Activated T-helper 1 cell treated with anti-CD3 and anti-CD28 coated beads, Interleukin-2, amount 50 U/mL, for 16 hours (primary cell): ENCODE measurements around the gene NMRAL1.

Source experiments
- DNase-seq, 2 donors: peaks; one replicate each; pipeline ENCODE4 v3.0.0-alpha.2; 2020; ENCODE audit warnings: low read depth in 1 of 2, low spot score in 1 of 2

Gene NMRAL1

GRCh38 chr16:4426722-4427372 is 47.6 kb downstream of the NMRAL1 start:
- DNase-seq, result no peak

GRCh38 chr16:4426021-4426684 is 48.3 kb downstream of the NMRAL1 start:
- DNase-seq, result no peak

GRCh38 chr16:4425378-4426020 is 48.9 kb downstream of the NMRAL1 start, which contains the start of gene DNAJA3:
TSS of gene DNAJA3 (plus strand) at chr16:4425868. CDS start at chr16:4425882, 14 bp downstream.
- DNase-seq, result peak; percentile 80 to 90

DNA sequence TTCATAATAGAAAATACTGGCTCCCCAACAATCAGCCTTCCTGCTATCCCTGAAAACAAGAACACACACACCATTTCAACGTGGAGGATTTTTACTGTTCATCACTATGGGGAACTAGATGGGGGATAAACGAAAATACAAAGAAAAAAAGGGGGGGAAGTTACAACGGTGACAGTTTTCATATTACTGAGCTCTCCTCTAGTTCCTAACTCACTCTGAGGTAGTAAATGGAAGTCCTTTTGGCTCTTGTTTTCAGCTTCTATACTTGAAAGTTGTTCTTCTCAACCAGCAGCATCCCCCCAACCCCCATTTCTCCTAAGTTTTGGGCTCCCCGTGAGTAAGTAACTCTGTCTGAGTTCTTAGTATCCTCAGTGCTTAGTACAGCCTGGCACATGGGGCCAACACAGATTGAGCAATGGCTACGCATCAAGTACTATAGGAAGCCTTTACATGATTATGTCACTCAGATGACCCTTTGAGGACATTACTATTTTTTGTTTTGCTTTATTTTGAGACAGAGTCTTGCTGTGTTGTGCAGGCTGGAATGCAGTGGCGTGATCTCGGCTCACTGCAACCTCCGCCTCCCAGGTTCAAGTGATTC is 53.8 kb downstream of the NMRAL1 start:
- DNase-seq, result no peak

DNA sequence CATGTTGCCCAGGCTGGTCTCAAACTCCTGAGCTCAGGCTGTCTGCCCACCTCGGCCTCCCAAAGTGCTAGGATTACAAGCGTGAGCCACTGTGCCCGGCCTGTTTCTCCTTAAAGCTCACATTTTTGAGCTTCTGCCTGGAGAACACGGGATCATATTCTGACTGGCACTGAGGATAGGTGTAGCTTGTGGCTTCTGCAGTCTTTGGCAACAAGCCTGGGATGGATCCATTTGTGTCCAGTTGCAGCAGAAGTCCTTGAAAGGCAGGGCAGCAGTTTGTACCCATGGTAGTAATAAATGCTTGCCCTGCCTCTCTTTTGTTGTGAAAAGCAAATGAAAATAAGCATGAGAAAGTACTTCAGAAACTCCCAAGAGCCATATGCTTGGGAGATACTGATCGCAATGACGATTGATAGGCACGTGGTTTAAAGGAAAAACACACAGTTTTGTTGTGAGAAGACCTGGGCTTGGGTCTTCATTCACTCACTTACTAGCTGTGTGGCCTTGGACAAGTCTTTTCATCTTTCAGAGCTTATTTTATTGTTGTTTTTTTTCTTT is 54.9 kb downstream of the NMRAL1 start:
- no peak for DNase-seq

- peak; percentile 98 to 99 for DNase-seq
Measured at GRCh38 chr16:4416200-4417032, 58.0 kb downstream of the NMRAL1 start, which contains the start of gene CORO7. TSS of gene CORO7 (minus strand) at chr16:4416596. CDS start at chr16:4416518, 78 bp downstream.

- peak; percentile 37 to 44 for DNase-seq
Measured at GRCh38 chr16:4415538-4416199, 58.8 kb downstream of the NMRAL1 start.

- peak; percentile 47 to 76 for DNase-seq
Measured at GRCh38 chr16:4414187-4414917, 60.1 kb downstream of the NMRAL1 start.

DNA sequence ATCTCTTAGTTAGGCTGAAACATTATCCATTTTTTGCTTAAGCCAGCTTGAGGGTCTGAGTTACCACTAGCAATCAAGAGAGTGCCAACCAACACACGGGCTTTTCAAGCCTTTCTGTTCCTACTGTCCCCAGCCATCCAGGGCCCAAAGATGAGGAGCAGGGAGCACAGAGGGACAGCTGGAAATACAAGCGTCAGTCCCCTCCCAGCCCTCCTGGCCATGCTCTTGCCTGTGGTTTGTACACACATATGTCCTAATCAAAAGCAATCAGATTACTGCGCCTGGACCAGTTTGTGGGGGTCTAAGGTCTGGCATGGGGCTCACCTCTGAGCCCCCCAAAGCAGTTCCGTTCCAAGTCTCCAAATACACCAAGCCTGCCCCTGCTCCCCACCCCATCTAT is 61.6 kb downstream of the NMRAL1 start:
- DNase-seq, result no peak

DNA sequence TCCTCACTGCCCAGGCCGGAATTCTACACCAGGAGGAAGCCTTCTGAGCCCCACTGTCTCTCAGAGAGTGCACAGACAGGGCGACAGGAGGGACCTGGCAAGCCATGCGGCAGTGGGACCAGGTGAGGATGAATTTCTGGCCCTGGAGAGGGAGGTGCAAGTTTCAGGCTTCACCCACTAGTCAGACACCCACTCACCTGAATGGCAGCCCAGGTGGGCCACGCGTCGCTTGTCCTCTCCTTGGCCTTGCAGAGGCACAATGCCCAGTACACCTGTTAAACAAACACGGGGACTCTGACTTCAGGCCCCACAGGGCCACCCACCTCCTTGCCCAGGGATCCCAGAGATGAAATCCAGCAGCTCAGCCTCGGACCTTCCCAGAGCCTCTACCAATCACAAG is 62.3 kb downstream of the NMRAL1 start:
- no peak for DNase-seq
